ENCODE results near the gene DR1. TPM values are rescaled to one million over a fixed set of nuclear protein-coding genes. Genes with fewer than 3 reads are reported as not detected.
"Not testable (repeated sequence)": the region's sequence is repeated elsewhere in the genome, so short reads cannot be mapped to it uniquely, and the experiment has no call there.

Gene DR1
- total RNA-seq, 1 experiment from 2014 or later, result 64.5 TPM

- no peak for DNase-seq (ENCODE audit: low read depth)
Measured at GRCh38 chr1:93339171-93339697, 6.5 kb upstream of the DR1 start.

- DNase-seq (ENCODE audit: low read depth), result no peak
Measured at GRCh38 chr1:93340090-93340489, 5.6 kb upstream of the DR1 start.

GRCh38 chr1:93344484-93344883, 1.2 kb upstream of the DR1 start:
- DNase-seq (ENCODE audit: low read depth), result no peak

GRCh38 chr1:93344886-93345632, 648 bp upstream of the DR1 start:
- DNase-seq (ENCODE audit: low read depth), result peak; percentile 26

GRCh38 chr1:93346421-93346993, 800 bp downstream of the DR1 start:
- DNase-seq (ENCODE audit: low read depth), result peak; percentile 31

- DNase-seq (ENCODE audit: low read depth), result no peak
Measured at GRCh38 chr1:93347334-93347899, 1.7 kb downstream of the DR1 start.

GRCh38 chr1:93348104-93348728, 2.5 kb downstream of the DR1 start:
- peak; percentile 39 for DNase-seq (ENCODE audit: low read depth)

GRCh38 chr1:93349231-93350135, 3.8 kb downstream of the DR1 start:
- DNase-seq (ENCODE audit: low read depth), result peak; percentile 45

- DNase-seq (ENCODE audit: low read depth), result no peak
Measured at GRCh38 chr1:93350322-93350721, 4.6 kb downstream of the DR1 start.

GRCh38 chr1:93350875-93351274, 5.2 kb downstream of the DR1 start:
- DNase-seq (ENCODE audit: low read depth), result no peak

GRCh38 chr1:93351346-93351745, 5.6 kb downstream of the DR1 start:
- not testable (repeated sequence) for DNase-seq (ENCODE audit: low read depth)

GRCh38 chr1:93352376-93352775, 6.7 kb downstream of the DR1 start:
- DNase-seq (ENCODE audit: low read depth), result no peak

GRCh38 chr1:93353286-93353685, 7.6 kb downstream of the DR1 start:
- peak; percentile 26 for DNase-seq (ENCODE audit: low read depth)

GRCh38 chr1:93354749-93355148, 9.0 kb downstream of the DR1 start:
- no peak for DNase-seq (ENCODE audit: low read depth)

GRCh38 chr1:93357242-93357641, 11.5 kb downstream of the DR1 start:
- no peak for DNase-seq (ENCODE audit: low read depth)

GRCh38 chr1:93358293-93358692, 12.6 kb downstream of the DR1 start:
- no peak for DNase-seq (ENCODE audit: low read depth)

GRCh38 chr1:93360111-93360510, 14.4 kb downstream of the DR1 start:
- no peak for DNase-seq (ENCODE audit: low read depth)

- no peak for DNase-seq (ENCODE audit: low read depth)
Measured at GRCh38 chr1:93362237-93362636, 16.5 kb downstream of the DR1 start.

GRCh38 chr1:93365813-93366212, 20.1 kb downstream of the DR1 start:
- no peak for DNase-seq (ENCODE audit: low read depth)

GRCh38 chr1:93369734-93370133, 24.0 kb downstream of the DR1 start:
- DNase-seq (ENCODE audit: low read depth), result no peak
